Fibroblast of lung (primary cell): ENCODE results near the gene NT5C. TPM values are rescaled to one million over a fixed set of nuclear protein-coding genes. Genes with fewer than 3 reads are reported as not detected.
A peak's percentile ranks its signal among the peaks of the same experiment; 100 is the strongest.

Experiments
- DNase-seq, 2 donors: peaks; one replicate each; pipeline versions ENCODE4 v3.0.0 to v3.0.0-alpha.2; 2010; ENCODE audit warnings: low read depth in 2 of 2
- H2AFZ ChIP-seq: 2 replicates; pipeline ENCODE4 v1.5.1; 2012; ENCODE audit warnings: low read length, control low read depth, inconsistent platforms
- H3K27ac ChIP-seq: 2 replicates; pipeline ENCODE4 v1.5.1; 2011; ENCODE audit warnings: low read length, control low read depth; ENCODE audit not compliant: insufficient read depth
- H3K27me3 ChIP-seq: 2 replicates; pipeline ENCODE4 v1.5.1; 2011; ENCODE audit warnings: mild to moderate bottlenecking, low read length; ENCODE audit not compliant: control insufficient read depth, insufficient read depth
- H3K36me3 ChIP-seq: 2 replicates; pipeline ENCODE4 v1.5.1; 2011; ENCODE audit warnings: low read length; ENCODE audit not compliant: control insufficient read depth, insufficient read depth
- H3K4me1 ChIP-seq: 2 replicates; pipeline ENCODE4 v1.5.1; 2011; ENCODE audit warnings: low read length; ENCODE audit not compliant: control insufficient read depth, insufficient read depth; ENCODE audit errors: extremely low read depth
- H3K4me2 ChIP-seq: 2 replicates; pipeline ENCODE4 v1.5.1; 2011; ENCODE audit warnings: low read length, control low read depth; ENCODE audit not compliant: insufficient read depth; ENCODE audit errors: extremely low read depth
- H3K4me3 ChIP-seq, 4 experiments: fragments of 200-600 bp in 1 of 4; sonication (generic) in 1 of 4; replicated peaks in 1 of 4; 2 replicates each; pipeline ENCODE4 v1.5.1; 2011 to 2016; ENCODE audit warnings: low read length in 4 of 4, low read depth in 3 of 4, mild to moderate bottlenecking in 3 of 4, control low read depth in 2 of 4, inconsistent platforms in 1 of 4, mixed read lengths in 1 of 4; ENCODE audit not compliant: insufficient read depth in 1 of 4; ENCODE audit errors: control extremely low read depth in 1 of 4
- H3K79me2 ChIP-seq: 2 replicates; pipeline ENCODE4 v1.5.1; 2012; ENCODE audit warnings: mild to moderate bottlenecking, low read length, inconsistent platforms; ENCODE audit not compliant: control insufficient read depth, insufficient read depth
- H3K9ac ChIP-seq: 2 replicates; pipeline ENCODE4 v1.5.1; 2011; ENCODE audit warnings: mild to moderate bottlenecking, low read length, control low read depth; ENCODE audit not compliant: insufficient read depth
- H3K9me3 ChIP-seq: 2 replicates; pipeline ENCODE4 v1.5.1; 2012; ENCODE audit warnings: low read depth, low read length; ENCODE audit not compliant: control insufficient read depth, insufficient read depth
- H4K20me1 ChIP-seq: 2 replicates; pipeline ENCODE4 v1.5.1; 2011; ENCODE audit warnings: low read length; ENCODE audit not compliant: control insufficient read depth, insufficient read depth; ENCODE audit errors: extremely low read depth
- CTCF ChIP-seq, 2 donors: IDR thresholded peaks in 1 of 2; conservative IDR thresholded peaks in 1 of 2; 1 replicate in 1 of 2; 2 replicates in 1 of 2; pipeline ENCODE4 v1.5.1; 2011 to 2012; ENCODE audit warnings: low read length in 2 of 2, control low read depth in 1 of 2, inconsistent platforms in 1 of 2, low read depth in 1 of 2, mild to moderate bottlenecking in 1 of 2
- EZH2 ChIP-seq: IDR thresholded peaks from 2 replicates; pipeline ENCODE4 v1.5.1; 2012; ENCODE audit warnings: low read length, control low read depth, mild to moderate bottlenecking; ENCODE audit errors: missing control alignments
- polyA plus RNA-seq, 2 donors: library from polyadenylated mRNA; depleted of rRNA in 1 of 2; stranded (reverse) in 1 of 2; unstranded in 1 of 2; fragments of >200 nt; gene quantifications; 2 replicates each; pipeline ENCODE4 v1.2.1, GENCODE V29; 2011 to 2012; ENCODE audit warnings: missing spikeins in 1 of 2
- total RNA-seq: library from RNA; depleted of rRNA; stranded (reverse); fragments of >200 nt; gene quantifications from 2 replicates; pipeline ENCODE4 v1.2.1, GENCODE V29; 2014

NT5C gene
- total and polyA plus RNA-seq, 2 donors (not counting 1 experiment from before 2014, with no cell fraction given), result 18.6 to 29.9 TPM

- Histone ChIP-seq H3K79me2 (peaks cover 3% of the 10 kb centered on the region), H3K4me2 (no peak overlapping the region), H3K4me1 (peaks cover 8% of the 10 kb centered on the region), H2AFZ (no peak overlapping the region), H3K27me3 (no peaks in the 10 kb centered on the region), H3K9ac (no peak overlapping the region), H3K27ac (no peak overlapping the region), H3K4me3 (no peak overlapping the region), H4K20me1 (no peaks in the 10 kb centered on the region), H3K9me3 (no peaks in the 10 kb centered on the region), H3K36me3 (no peaks in the 10 kb centered on the region)
- no peak for TF ChIP-seq EZH2
- no peak for TF ChIP-seq CTCF (conservative IDR thresholded peaks at IDR 0.05 in 1 of 2, IDR thresholded peaks at IDR 0.05 in 1 of 2; ENCODE audit: low read depth in 1 of 2, low read length in 2 of 2)
- DNase-seq, result no peak
These were observed 19.7 kb downstream of the NT5C start for GRCh38 chr17:75111777-75112335.

- Histone ChIP-seq H3K4me1 (peaks cover 8% of the 10 kb centered on the region), H3K27me3 (no peaks in the 10 kb centered on the region), H4K20me1 (no peaks in the 10 kb centered on the region), H3K4me2 (peak overlapping the region; percentile 92), H2AFZ (peak overlapping the region; percentile 91), H3K27ac (no peak overlapping the region), H3K9me3 (no peaks in the 10 kb centered on the region), H3K9ac (peak overlapping the region; percentile 32), H3K36me3 (no peaks in the 10 kb centered on the region), H3K4me3 (peak overlapping the region; percentile 80 to 83 (median 82)), H3K79me2 (peaks cover 3% of the 10 kb centered on the region)
- no peak for DNase-seq
- TF ChIP-seq EZH2 (no peak), CTCF (conservative IDR thresholded peaks at IDR 0.05 in 1 of 2, IDR thresholded peaks at IDR 0.05 in 1 of 2; ENCODE audit: low read depth in 1 of 2, low read length in 2 of 2) (no peak)
These were observed 21.2 kb downstream of the NT5C start for GRCh38 chr17:75110234-75110937.

- Histone ChIP-seq H2AFZ (peak within 1 kb of the TSS; percentile 91), H3K4me3 (peak within 1 kb of the TSS; percentile 80 to 83 (median 82)), H3K36me3 (no peaks in the 10 kb centered on the region), H3K27ac (no peak within 1 kb of the TSS), H3K4me1 (peaks cover 8% of the 10 kb centered on the region), H3K27me3 (no peaks in the 10 kb centered on the region), H3K79me2 (peaks cover 3% of the 10 kb centered on the region), H3K4me2 (peak within 1 kb of the TSS; percentile 92), H3K9me3 (no peaks in the 10 kb centered on the region), H3K9ac (peak within 1 kb of the TSS; percentile 61), H4K20me1 (no peaks in the 10 kb centered on the region)
- TF ChIP-seq EZH2, result no peak
- no peak for TF ChIP-seq CTCF (conservative IDR thresholded peaks at IDR 0.05 in 1 of 2, IDR thresholded peaks at IDR 0.05 in 1 of 2; ENCODE audit: low read depth in 1 of 2, low read length in 2 of 2)
- peak; percentile 72 to 74 for DNase-seq
These were observed 21.9 kb downstream of the NT5C start, which contains the start of gene ARMC7 for GRCh38 chr17:75109407-75110233. TSS of gene ARMC7 (plus strand) at chr17:75109969. CDS start at chr17:75110289, 320 bp downstream.
